ENCODE results near the gene UNC5C.

UNC5C gene

DNA sequence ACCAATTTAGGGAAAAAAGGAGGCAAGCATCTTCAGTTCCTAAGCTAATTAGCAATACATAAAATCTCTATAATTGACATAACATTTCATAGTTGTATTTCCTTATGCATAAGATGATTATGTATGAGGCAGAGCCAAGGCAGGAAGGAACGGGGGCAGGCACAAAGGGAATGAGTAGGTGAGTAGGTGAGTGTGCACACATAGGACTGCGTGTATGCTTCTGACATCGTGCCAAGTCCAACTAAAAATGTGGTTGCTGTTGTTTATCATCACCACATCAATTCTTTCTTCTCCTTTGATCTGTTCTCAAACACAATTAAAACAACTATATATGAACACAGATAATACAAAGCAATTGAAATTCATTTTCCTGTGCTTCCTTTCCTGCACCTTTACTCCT, 131.2 kb downstream of the UNC5C start:
- DNase-seq = no peak
- Histone ChIP-seq H3K4me3 (ENCODE audit: low read depth, low read length) (no peak overlapping the region), H3K9me3 (no peaks in the 10 kb centered on the region), H3K4me1 (peaks cover 31% of the 10 kb centered on the region), H3K36me3 (peaks cover 17% of the 10 kb centered on the region), H3K27me3 (no peaks in the 10 kb centered on the region)
- no peak for TF ChIP-seq CTCF (IDR thresholded peaks at IDR 0.05; ENCODE audit: low read depth, low read length)

- DNase-seq = no peak
- H3K4me1 ChIP-seq = peaks cover 38% of the 10 kb centered on the region
- H3K9me3 ChIP-seq = no peaks in the 10 kb centered on the region
- H3K4me3 ChIP-seq (ENCODE audit: low read depth, low read length) = no peak overlapping the region
- H3K27me3 ChIP-seq = no peaks in the 10 kb centered on the region
- no peak for TF ChIP-seq CTCF (IDR thresholded peaks at IDR 0.05; ENCODE audit: low read depth, low read length)
- peaks cover 20% of the 10 kb centered on the region for H3K36me3 ChIP-seq
Measured at GRCh38 chr4:95415346-95415771, 133.4 kb downstream of the UNC5C start.

DNA sequence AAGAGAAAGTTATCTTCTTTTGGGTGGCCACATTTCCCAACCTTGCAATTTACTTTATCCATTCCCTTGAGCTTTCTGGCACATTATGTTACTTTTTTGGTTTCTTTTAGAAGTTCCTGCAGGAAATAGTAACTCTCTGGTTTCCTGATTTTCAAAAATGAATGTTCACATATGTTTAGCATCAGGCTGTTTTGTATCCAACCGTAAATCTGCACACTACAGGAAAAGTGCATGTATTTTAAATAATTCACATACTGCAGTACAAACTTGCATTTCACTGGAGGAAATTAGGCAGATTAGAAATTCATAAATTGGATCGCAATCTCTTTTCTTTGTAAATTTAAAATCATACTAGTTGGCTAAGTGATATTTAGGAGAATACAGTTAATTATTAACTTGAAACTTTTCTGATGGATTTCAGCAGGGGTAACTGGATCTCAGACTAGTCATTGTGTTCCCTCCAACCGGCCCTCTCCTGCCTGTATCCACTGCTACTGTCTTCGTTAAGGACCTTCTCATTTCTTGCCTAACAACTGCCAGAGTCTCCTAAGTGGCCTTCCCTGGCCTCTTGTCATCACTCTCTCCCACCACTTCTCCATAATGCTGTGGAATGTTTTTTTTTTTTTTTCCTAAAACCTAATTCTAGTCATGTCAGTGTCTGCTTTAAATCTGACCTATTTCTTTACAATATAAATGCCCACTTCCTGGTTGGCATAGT, 137.2 kb downstream of the UNC5C start:
- H3K36me3 ChIP-seq = peaks cover 20% of the 10 kb centered on the region; the same call in 1 of the 2 replicates
- no peaks in the 10 kb centered on the region for H3K9me3 ChIP-seq
- H3K27me3 ChIP-seq = no peaks in the 10 kb centered on the region
- no peak for DNase-seq
- TF ChIP-seq CTCF (IDR thresholded peaks at IDR 0.05; ENCODE audit: low read depth, low read length) = no peak
- peaks cover 35% of the 10 kb centered on the region for H3K4me1 ChIP-seq
- H3K4me3 ChIP-seq (ENCODE audit: low read depth, low read length) = no peak overlapping the region

- no peak for TF ChIP-seq CTCF (IDR thresholded peaks at IDR 0.05; ENCODE audit: low read depth, low read length)
- no peak overlapping the region for H3K4me3 ChIP-seq (ENCODE audit: low read depth, low read length)
- peaks cover 28% of the 10 kb centered on the region for H3K4me1 ChIP-seq
- no peaks in the 10 kb centered on the region for H3K9me3 ChIP-seq
- no peaks in the 10 kb centered on the region for H3K27me3 ChIP-seq
- DNase-seq = peak; percentile 49
- H3K36me3 ChIP-seq = peaks cover 29% of the 10 kb centered on the region; the same call in 1 of the 2 replicates
Measured at GRCh38 chr4:95410387-95410977, 138.3 kb downstream of the UNC5C start.

DNA sequence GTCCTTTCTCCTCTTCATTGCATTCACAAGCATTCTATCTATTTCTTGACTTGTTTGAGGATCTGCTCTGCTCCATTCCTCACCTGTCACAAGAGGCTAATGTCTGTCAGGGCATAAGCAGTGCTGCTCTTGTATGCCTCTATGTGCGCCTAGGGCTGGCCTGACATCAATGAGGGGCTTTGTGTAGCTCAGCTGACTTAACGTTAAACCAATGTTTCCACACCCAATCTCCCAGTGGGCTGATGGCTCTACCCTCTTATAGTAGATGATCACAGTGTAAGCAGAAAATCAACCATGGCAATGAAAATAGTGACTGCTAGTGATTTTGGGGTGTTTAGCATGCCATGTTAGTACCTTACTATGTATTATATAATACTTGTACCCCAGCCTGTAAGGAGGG, 139.0 kb downstream of the UNC5C start:
- TF ChIP-seq CTCF (IDR thresholded peaks at IDR 0.05; ENCODE audit: low read depth, low read length) = no peak
- Histone ChIP-seq H3K4me1 (peaks cover 28% of the 10 kb centered on the region), H3K27me3 (no peaks in the 10 kb centered on the region), H3K4me3 (ENCODE audit: low read depth, low read length) (no peak overlapping the region), H3K9me3 (no peaks in the 10 kb centered on the region), H3K36me3 (peaks cover 29% of the 10 kb centered on the region; the same call in 1 of the 2 replicates)
- DNase-seq = no peak

DNA sequence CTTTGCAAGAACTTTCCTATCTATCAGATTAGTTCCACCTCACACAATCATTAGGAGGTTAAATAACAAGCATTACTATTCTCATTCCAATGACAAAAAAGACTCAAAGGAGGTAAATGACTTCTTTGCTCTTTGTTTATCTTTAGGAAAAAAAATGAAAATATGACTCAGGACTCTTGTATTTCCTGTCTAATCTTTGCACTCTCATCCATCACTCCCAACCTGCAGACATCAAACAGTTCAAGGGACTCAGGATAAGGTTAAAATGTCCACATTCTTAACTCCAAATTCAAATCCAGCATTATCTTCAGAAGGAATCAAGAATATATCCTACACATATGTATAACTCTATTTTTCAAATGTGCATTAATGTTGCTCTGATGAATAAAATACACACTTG, 139.6 kb downstream of the UNC5C start:
- no peaks in the 10 kb centered on the region for H3K9me3 ChIP-seq
- DNase-seq = no peak
- H3K4me1 ChIP-seq = peaks cover 28% of the 10 kb centered on the region
- peaks cover 24% of the 10 kb centered on the region; the same call in 1 of the 2 replicates for H3K36me3 ChIP-seq
- H3K27me3 ChIP-seq = no peaks in the 10 kb centered on the region
- H3K4me3 ChIP-seq (ENCODE audit: low read depth, low read length) = no peak overlapping the region
- TF ChIP-seq CTCF (IDR thresholded peaks at IDR 0.05; ENCODE audit: low read depth, low read length) = no peak

Measured in BE2C (cell line).